GM12872 (cell line): ENCODE measurements around the gene MIGA1.

Experiments
- TF ChIP-seq, protein P1 (sequence below): IDR thresholded peaks from 3 replicates; pipeline ENCODE4 v1.5.1; 2011; ENCODE audit warnings: low read depth, mild to moderate bottlenecking, low read length, moderate library complexity; ENCODE audit not compliant: insufficient read depth

Gene MIGA1

DNA sequence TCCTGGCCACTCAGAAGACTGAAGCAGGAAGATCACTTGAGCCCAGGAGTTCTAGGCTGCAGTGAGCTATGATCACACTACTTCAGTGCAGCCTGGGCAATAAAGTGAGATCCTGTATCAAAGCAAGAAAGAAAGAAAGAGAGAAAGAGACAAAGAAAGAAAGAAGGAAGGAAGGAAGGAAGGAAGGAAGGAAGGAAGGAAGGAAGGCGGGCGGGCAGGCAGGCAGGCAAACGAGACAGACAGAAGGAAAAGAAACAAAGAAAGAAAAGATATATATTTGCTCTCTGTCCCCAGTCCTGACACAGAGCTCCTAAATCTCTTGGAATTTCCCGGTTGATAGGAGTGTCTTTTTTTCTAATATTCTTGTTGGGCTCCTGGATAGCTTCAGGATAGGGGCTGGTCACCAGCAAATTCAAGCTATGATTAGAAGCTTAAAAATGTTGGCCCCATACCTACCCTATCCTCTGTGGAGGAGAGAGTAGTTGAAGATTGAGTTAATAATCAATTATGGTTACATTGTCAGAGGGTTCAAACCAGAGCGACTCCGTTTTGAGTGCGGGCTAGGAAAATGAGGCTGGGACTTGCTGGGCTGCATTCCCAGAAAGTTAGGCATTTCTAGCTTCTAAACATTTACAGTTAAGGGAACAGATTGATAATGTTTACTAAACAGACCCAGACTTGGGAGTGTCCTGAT is 3.3 kb upstream of the MIGA1 start:
- TF ChIP-seq, protein P1, sequence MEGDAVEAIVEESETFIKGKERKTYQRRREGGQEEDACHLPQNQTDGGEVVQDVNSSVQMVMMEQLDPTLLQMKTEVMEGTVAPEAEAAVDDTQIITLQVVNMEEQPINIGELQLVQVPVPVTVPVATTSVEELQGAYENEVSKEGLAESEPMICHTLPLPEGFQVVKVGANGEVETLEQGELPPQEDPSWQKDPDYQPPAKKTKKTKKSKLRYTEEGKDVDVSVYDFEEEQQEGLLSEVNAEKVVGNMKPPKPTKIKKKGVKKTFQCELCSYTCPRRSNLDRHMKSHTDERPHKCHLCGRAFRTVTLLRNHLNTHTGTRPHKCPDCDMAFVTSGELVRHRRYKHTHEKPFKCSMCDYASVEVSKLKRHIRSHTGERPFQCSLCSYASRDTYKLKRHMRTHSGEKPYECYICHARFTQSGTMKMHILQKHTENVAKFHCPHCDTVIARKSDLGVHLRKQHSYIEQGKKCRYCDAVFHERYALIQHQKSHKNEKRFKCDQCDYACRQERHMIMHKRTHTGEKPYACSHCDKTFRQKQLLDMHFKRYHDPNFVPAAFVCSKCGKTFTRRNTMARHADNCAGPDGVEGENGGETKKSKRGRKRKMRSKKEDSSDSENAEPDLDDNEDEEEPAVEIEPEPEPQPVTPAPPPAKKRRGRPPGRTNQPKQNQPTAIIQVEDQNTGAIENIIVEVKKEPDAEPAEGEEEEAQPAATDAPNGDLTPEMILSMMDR: no peak

DNA sequence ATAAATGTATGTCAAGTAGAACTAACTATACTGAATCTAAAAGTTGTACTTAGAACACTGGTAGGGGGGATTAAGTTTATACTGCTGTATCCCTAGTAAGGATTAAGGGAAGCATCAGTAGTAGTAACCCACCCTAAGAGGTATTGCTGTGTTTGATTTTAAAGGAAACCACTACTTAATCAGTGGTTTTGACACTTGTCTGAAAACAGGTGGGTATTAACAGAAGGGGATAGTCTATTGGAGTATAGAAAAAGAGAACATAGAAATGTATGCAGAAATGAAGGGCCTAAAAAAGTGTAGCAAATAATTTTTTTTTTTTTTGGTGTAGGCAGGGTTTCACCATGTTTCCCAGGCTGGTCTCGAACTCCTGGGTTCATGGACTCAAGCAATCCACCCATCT is 2.2 kb downstream of the MIGA1 start:
- TF ChIP-seq, protein P1: no peak

DNA sequence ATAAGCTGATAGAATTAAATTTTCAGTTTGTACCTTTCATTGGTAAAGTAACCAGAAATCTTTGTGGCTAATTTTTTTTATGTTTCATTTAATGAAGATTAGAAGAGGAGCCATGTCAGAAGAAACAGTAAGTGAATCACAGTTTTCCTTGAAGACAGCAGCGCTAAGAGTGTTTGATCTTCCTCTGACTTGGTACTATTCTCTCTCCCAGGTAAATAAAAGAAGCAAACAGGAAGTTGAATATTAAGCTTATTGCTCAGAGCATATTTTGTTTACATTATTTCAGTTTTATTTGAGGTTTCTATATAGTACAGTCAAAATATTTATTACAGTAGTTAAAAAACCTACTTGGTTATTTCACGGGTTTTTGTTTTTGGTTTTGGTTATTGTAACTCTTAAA is 3.7 kb downstream of the MIGA1 start:
- TF ChIP-seq, protein P1: no peak

DNA sequence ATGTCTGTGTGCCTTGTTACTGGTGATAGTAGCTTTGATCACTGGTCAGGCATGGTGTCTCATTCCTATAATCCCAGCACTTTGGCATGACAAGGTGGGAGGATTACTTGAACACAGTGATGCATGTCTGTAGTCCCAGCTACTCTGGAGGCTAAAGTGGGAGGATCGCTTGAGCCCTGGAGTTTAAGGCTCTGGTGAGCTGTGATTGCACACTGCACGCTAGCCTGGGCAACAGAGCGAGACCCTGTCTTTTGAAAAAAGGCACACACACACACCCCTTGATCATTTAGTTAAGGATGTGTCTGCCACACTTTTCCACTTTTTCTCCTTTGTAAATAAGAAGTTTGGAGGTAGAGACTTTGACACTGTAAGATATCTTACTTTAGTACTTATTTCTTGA is 15.1 kb downstream of the MIGA1 start:
- TF ChIP-seq, protein P1: no peak

DNA sequence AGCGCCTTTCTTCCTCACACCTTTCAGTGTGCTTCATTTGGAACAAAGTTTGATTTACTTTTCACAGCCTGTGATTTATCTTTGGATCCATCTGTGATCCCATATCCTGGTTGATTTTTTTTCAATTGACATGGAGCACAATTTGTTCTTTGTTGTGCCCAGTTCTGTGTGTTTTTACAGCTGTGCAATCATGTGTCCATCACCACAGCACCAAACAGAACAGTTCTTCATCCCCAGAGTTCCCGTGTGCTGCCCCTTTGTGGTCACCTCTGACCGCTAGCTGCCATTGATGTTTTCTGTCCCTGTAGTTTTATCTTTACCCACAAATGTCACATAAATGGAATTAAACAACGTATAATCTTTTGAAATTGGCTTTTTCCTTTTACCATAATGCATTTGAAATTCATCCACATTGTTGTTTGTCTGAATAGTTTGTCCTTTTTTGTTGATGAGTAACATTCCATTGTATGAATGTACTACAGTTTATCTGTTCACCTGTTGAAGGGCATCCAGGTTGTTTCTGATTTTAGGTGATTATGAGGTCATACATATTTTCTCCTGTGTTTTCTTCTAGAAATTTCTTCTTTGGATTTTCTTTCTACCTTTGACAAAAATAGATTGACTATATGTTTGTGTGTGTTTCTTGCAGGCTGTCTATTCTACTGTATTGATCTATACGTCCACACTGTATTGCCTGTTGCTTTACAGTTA is 17.4 kb downstream of the MIGA1 start:
- TF ChIP-seq, protein P1: no peak

DNA sequence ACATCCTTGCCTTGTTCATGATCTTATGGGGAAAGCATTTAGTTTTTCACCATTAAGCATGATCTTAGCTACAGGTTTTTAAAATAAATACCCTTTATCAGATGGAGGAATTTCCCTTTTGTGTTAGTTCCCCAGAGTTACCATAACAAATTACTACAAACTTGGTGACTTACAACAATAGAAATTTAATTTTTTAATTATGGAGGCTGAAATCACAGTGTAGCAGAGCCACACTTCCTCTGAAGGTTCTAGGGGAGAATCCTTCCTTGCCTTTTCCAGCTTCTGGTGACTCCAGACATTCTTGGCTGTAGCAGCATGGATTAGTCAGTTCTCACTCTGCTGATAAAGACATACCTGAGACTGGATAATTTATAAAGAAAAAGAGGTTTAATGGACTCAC is 18.5 kb downstream of the MIGA1 start:
- TF ChIP-seq, protein P1: no peak

DNA sequence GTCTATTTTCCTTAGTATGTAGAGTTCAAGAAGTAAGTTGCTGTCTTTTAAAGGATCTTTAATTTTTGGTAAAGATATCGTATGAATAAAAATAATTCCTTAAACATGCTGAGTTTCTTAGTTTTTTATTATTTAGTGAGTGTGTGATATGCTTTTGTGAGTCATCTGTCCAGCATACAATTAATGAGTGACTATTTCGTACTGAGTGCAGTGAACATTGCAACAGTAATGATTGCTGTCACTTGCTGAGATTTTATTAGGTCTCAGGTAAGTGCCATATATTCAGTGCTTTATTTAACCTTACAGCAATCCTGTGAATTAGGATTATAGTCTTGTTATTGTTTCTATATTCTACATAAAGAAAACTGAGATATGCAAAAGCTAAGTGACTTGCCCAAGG is 22.6 kb downstream of the MIGA1 start:
- TF ChIP-seq, protein P1: no peak
